ENCODE data around the gene ARHGAP21. TPM values are rescaled to one million over a fixed set of nuclear protein-coding genes. Genes with fewer than 3 reads are reported as not detected.

The ARHGAP21 gene
- total RNA-seq, 1 experiment from 2014 or later, result 59.4 TPM

DNA sequence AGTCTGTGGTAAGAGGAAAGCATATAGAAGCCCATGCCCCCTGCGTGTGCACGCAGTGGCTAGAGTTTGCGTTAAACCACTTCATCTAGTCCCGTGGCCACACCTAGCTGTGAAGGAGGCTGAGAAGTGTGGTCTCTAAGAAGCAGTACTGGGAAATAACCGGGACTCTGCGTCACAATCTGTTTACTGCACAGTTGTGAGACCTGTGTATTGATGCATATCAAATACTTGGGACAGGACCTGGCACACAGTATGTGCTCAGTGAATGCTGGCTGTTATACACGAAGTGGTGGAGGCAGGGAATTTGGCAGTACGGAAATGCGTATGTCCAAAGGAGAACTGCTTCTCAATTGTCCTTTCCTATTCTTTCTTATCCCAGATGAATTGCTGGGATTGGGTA is 149.5 kb downstream of the ARHGAP21 start:
- no peak for DNase-seq
- no peak overlapping the region for H3K4ac ChIP-seq (ENCODE audit: low read depth, low read length)
- H2BK120ac ChIP-seq (ENCODE audit: low read depth, low read length, poor library complexity, severe bottlenecking), result no peak overlapping the region
- no peaks in the 10 kb centered on the region for H3K4me1 ChIP-seq (ENCODE audit: insufficient read depth, low read length)
- no peak overlapping the region for H3K9ac ChIP-seq (ENCODE audit: extremely low read depth, insufficient read length, low read length)
- H4K91ac ChIP-seq (ENCODE audit: insufficient read length, low read depth, low read length), result no peak overlapping the region
- no peaks in the 10 kb centered on the region for H3K79me1 ChIP-seq (ENCODE audit: insufficient read depth, low read depth, low read length, poor library complexity, severe bottlenecking)
- no peak overlapping the region for H4K5ac ChIP-seq (ENCODE audit: insufficient read length, low read depth, low read length)
- H4K20me1 ChIP-seq (ENCODE audit: control insufficient read depth, insufficient read depth, insufficient read length), result no peaks in the 10 kb centered on the region
- H3K9me3 ChIP-seq (ENCODE audit: control insufficient read depth, low read depth, low read length), result no peaks in the 10 kb centered on the region
- H3K18ac ChIP-seq (ENCODE audit: insufficient read length, low read depth, low read length), result no peak overlapping the region
- H3K23me2 ChIP-seq (ENCODE audit: insufficient read length, low read depth, low read length, poor library complexity, severe bottlenecking), result no peaks in the 10 kb centered on the region
- H3K27ac ChIP-seq (ENCODE audit: insufficient read length, low read depth, low read length), result no peak overlapping the region
- H3K27me3 ChIP-seq (ENCODE audit: insufficient read depth, low read length), result no peaks in the 10 kb centered on the region
- no peak overlapping the region for H3T11ph ChIP-seq (ENCODE audit: low read length)
- TF ChIP-seq CTCF (conservative IDR thresholded peaks at IDR 0.05), result no peak
- H2AFZ ChIP-seq (ENCODE audit: low read length), result no peak overlapping the region
- H3K56ac ChIP-seq (ENCODE audit: insufficient read length, low read depth, low read length), result no peak overlapping the region
- Mint-ChIP-seq H3K27me3 (ENCODE audit: low read depth) (peaks cover 5% of the 10 kb centered on the region), H3K4me1 (peaks cover 10 to 18% of the 10 kb centered on the region in 2 experiments; a peak in 3 of 4 replicates), H3K27ac (no peak overlapping the region), H3K36me3 (ENCODE audit: insufficient read depth in 1 of 3, low read depth in 3 of 3) (peaks cover 0 to 5% (median 0%) of the 10 kb centered on the region in 3 experiments; a peak in 2 of 7 replicates), H3K4me3 (no peak overlapping the region), H3K9me3 (peaks cover 0 to 3% of the 10 kb centered on the region in 2 experiments; a peak in 1 of 5 replicates)
- no peak overlapping the region for H3K14ac ChIP-seq (ENCODE audit: insufficient read depth, low read length)
- no peak overlapping the region for H2BK12ac ChIP-seq (ENCODE audit: insufficient read length, low read depth, low read length)
- no peak overlapping the region for H2AK5ac ChIP-seq (ENCODE audit: insufficient read length, low read length)
- H3K23ac ChIP-seq (ENCODE audit: insufficient read length, low read depth, low read length), result no peak overlapping the region
- no peak overlapping the region for H2BK5ac ChIP-seq (ENCODE audit: insufficient read length, low read length)
- H2BK15ac ChIP-seq (ENCODE audit: low read depth, low read length), result no peak overlapping the region
- no peak overlapping the region for H3K4me2 ChIP-seq (ENCODE audit: insufficient read depth, insufficient read length, low read length)
- H2BK20ac ChIP-seq (ENCODE audit: low read depth, low read length, poor library complexity, severe bottlenecking), result no peak overlapping the region
- no peak overlapping the region for H4K8ac ChIP-seq (replicated peaks; ENCODE audit: insufficient read length, low read depth, low read length)
- no CpG with 5 or more reads among the region's 9 CpGs for WGBS (ENCODE audit: extremely low coverage, insufficient read length, low lambda C conversion rate)
- H3K79me2 ChIP-seq (ENCODE audit: insufficient read depth, low read length), result no peaks in the 10 kb centered on the region

All from H9 (cell line).